Measurements from ENCODE around the gene OGFOD2. TPM values are rescaled to one million over a fixed set of nuclear protein-coding genes. Genes with fewer than 3 reads are reported as not detected.
A peak's percentile ranks its signal among the peaks of the same experiment; 100 is the strongest.

Gene OGFOD2
- total and polyA plus RNA-seq, 2 donors (not counting 1 experiment from before 2014, with no cell fraction given), result 26.7 to 99.3 TPM

DNA sequence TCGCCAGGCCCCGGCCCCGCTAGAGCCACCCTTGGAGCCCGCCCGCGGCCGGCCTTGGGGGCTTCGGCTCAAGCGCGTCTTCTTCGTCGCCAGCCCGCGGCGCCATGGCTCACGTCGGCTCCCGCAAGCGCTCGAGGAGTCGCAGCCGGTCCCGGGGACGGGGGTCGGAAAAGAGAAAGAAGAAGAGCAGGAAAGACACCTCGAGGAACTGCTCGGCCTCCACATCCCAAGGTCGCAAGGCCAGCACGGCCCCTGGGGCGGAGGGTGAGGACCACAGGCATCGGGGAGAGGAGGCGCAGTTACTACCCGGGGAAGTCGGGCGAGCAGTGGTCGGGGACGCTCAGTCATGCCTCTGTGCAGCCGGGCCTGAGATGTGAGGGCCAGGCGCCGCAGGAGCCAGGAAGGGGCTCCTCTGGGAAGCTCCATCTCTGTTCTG, 6.0 kb downstream of the OGFOD2 start:
- H3K4me3 Mint-ChIP-seq, result peak overlapping the region; percentile 91
- ATAC-seq (ENCODE audit: low read depth) (peak; percentile 25), DNase-seq (no peak)
- no peaks in the 10 kb centered on the region for H3K27me3 Mint-ChIP-seq
- H3K9me3 ChIP-seq (ENCODE audit: control extremely low read depth in 1 of 3, control insufficient read depth in 2 of 3, insufficient read depth in 1 of 3, low read length in 2 of 3), result no peaks in the 10 kb centered on the region
- peak overlapping the region; percentile 53 to 88 (median 72) for H3K4me3 ChIP-seq (ENCODE audit: control extremely low read depth in 1 of 5, extremely low read depth in 1 of 5, insufficient read depth in 1 of 5, low read depth in 2 of 5, low read length in 4 of 5)
- H4K20me1 ChIP-seq (ENCODE audit: control insufficient read depth, insufficient read depth, low read length, poor library complexity, severe bottlenecking), result peaks cover 44% of the 10 kb centered on the region
- H3K79me2 ChIP-seq (ENCODE audit: control insufficient read depth, insufficient read depth, low read length), result peaks cover 56% of the 10 kb centered on the region
- H3K4me2 ChIP-seq (replicated peaks; ENCODE audit: low read depth, low read length, poor library complexity, severe bottlenecking), result peak overlapping the region; percentile 90
- H3K9me3 Mint-ChIP-seq (ENCODE audit: insufficient read depth), result no peaks in the 10 kb centered on the region
- peaks cover 29 to 56% of the 10 kb centered on the region in 2 donors for H3K4me1 ChIP-seq (ENCODE audit: control insufficient read depth in 2 of 2, insufficient read depth in 2 of 2, low read length in 2 of 2)
- peak overlapping the region; percentile 81 for H3K9ac ChIP-seq (ENCODE audit: low read length)
- H3K36me3 ChIP-seq (replicated peaks in 1 of 2; ENCODE audit: control extremely low read depth in 1 of 2, control insufficient read depth in 1 of 2, extremely low read depth in 1 of 2, insufficient read depth in 2 of 2, low read length in 1 of 2), result peaks cover 0 to 38% of the 10 kb centered on the region in 2 experiments
- intact Hi-C loops (cut with micrococcal nuclease), result no loop called here
- TF ChIP-seq, protein P1, sequence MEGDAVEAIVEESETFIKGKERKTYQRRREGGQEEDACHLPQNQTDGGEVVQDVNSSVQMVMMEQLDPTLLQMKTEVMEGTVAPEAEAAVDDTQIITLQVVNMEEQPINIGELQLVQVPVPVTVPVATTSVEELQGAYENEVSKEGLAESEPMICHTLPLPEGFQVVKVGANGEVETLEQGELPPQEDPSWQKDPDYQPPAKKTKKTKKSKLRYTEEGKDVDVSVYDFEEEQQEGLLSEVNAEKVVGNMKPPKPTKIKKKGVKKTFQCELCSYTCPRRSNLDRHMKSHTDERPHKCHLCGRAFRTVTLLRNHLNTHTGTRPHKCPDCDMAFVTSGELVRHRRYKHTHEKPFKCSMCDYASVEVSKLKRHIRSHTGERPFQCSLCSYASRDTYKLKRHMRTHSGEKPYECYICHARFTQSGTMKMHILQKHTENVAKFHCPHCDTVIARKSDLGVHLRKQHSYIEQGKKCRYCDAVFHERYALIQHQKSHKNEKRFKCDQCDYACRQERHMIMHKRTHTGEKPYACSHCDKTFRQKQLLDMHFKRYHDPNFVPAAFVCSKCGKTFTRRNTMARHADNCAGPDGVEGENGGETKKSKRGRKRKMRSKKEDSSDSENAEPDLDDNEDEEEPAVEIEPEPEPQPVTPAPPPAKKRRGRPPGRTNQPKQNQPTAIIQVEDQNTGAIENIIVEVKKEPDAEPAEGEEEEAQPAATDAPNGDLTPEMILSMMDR (IDR thresholded peaks at IDR 0.05), result no peak
- TF ChIP-seq EZH2 (IDR thresholded peaks at IDR 0.05; ENCODE audit: borderline replicate concordance, insufficient read depth, low read depth, low read length, poor library complexity, severe bottlenecking), result no peak
- CTCF ChIA-PET, result interaction anchor here (0.8 to 2.4 kb wide), 3 partner anchors 63 to 257 kb away, joined by 3 to 11 read pairs (median 5); no protein-coding TSS in a partner anchor
- H3K4me1 Mint-ChIP-seq, result peaks cover 56% of the 10 kb centered on the region
- 1% methylated on average over 40 of the region's 40 CpGs for WGBS (ENCODE audit: insufficient coverage)
- peak overlapping the region; percentile 84 for H2AFZ ChIP-seq (ENCODE audit: insufficient read depth, low read depth, low read length, poor library complexity, severe bottlenecking)
- peak overlapping the region; percentile 24 to 77 for H3K27ac ChIP-seq (ENCODE audit: low read length in 2 of 2)
- POLR2A ChIA-PET, result no interaction called here
- H3K27me3 ChIP-seq (replicated peaks in 1 of 4; ENCODE audit: control extremely low read depth in 1 of 4, control insufficient read depth in 3 of 4, insufficient read depth in 4 of 4, low read length in 3 of 4), result no peaks in the 10 kb centered on the region
- H3K27ac Mint-ChIP-seq, result peak overlapping the region; percentile 75
